Hepatocyte (in vitro differentiated cells): Measurements from ENCODE around the gene WDR35. TPM values are rescaled to one million over a fixed set of nuclear protein-coding genes. Genes with fewer than 3 reads are reported as not detected.

Source experiments
- DNase-seq: peaks from one replicate; pipeline ENCODE4 v3.0.0-alpha.2; 2016; ENCODE audit warnings: low spot score
- H2AFZ ChIP-seq: fragments of 200-600 bp; sonication (generic); 2 replicates; pipeline ENCODE4 v1.6.0; 2016; ENCODE audit warnings: antibody characterized with exemption, mild to moderate bottlenecking
- H3K27ac ChIP-seq: fragments of 200-600 bp; sonication (generic); 2 replicates; pipeline ENCODE4 v1.5.1; 2016; ENCODE audit warnings: mild to moderate bottlenecking
- H3K27me3 ChIP-seq: fragments of 200-600 bp; sonication (generic); 2 replicates; pipeline ENCODE4 v1.6.1; 2016
- H3K36me3 ChIP-seq: fragments of 200-600 bp; sonication (generic); replicated peaks from 2 replicates; pipeline ENCODE4 v1.5.1; 2016; ENCODE audit warnings: low read depth; ENCODE audit not compliant: insufficient read depth
- H3K4me1 ChIP-seq: fragments of 200-600 bp; sonication (generic); 2 replicates; pipeline ENCODE4 v1.5.1; 2016; ENCODE audit warnings: mild to moderate bottlenecking, moderate library complexity; ENCODE audit not compliant: insufficient read depth
- H3K4me2 ChIP-seq: fragments of 200-600 bp; sonication (generic); 2 replicates; pipeline ENCODE4 v1.6.0; 2016
- H3K4me3 ChIP-seq: fragments of 200-600 bp; sonication (generic); 2 replicates; pipeline ENCODE4 v1.5.1; 2016; ENCODE audit warnings: mild to moderate bottlenecking
- H3K79me2 ChIP-seq: fragments of 200-600 bp; sonication (generic); 2 replicates; pipeline ENCODE4 v1.6.0; 2017; ENCODE audit warnings: mild to moderate bottlenecking
- H3K9me2 ChIP-seq: fragments of 200-600 bp; sonication (generic); replicated peaks from 2 replicates; pipeline ENCODE4 v1.6.0; 2017; ENCODE audit warnings: mild to moderate bottlenecking; ENCODE audit not compliant: insufficient read depth
- H3K9me3 ChIP-seq: fragments of 200-600 bp; sonication (generic); 2 replicates; pipeline ENCODE4 v1.5.1; 2016; ENCODE audit warnings: low read depth, mild to moderate bottlenecking
- H4K20me1 ChIP-seq: fragments of 200-600 bp; sonication (generic); 2 replicates; pipeline ENCODE4 v1.6.0; 2016; ENCODE audit warnings: mild to moderate bottlenecking; ENCODE audit not compliant: insufficient read depth, poor library complexity, severe bottlenecking
- CTCF ChIP-seq: fragments of 200-600 bp; sonication (generic); IDR thresholded peaks from 2 replicates; pipeline ENCODE4 v1.5.1; 2016; ENCODE audit warnings: antibody characterized with exemption, mild to moderate bottlenecking; ENCODE audit not compliant: poor library complexity
- EZH2 ChIP-seq: fragments of 200-600 bp; sonication (generic); IDR thresholded peaks from 2 replicates; pipeline ENCODE4 v1.6.1; 2016; ENCODE audit warnings: antibody characterized with exemption, mild to moderate bottlenecking, borderline replicate concordance
- EZH2phosphoT487 ChIP-seq: fragments of 200-600 bp; sonication (generic); IDR thresholded peaks from one replicate; pipeline ENCODE4 v1.6.1; 2018; ENCODE audit warnings: antibody characterized with exemption, mild to moderate bottlenecking, low read depth, moderate library complexity; ENCODE audit not compliant: unreplicated experiment, severe bottlenecking
- WGBS: methylation state at CpG from one replicate; pipeline ENCODE4 v1.1.6; 2016; ENCODE audit warnings: low lambda C conversion rate; ENCODE audit errors: missing lambda C conversion rate; 5-methylcytosine and 5-hydroxymethylcytosine counted together
- polyA plus RNA-seq: library from polyadenylated mRNA; unstranded; fragments of >200 nt; fragmentation: Nextera tagmentation; extraction: Ambion mirVana; gene quantifications from 2 replicates; pipeline ENCODE4 v1.2.1, GENCODE V29; 2016
- total RNA-seq: library from RNA; depleted of rRNA; stranded (reverse); fragments of >200 nt; gene quantifications from 2 replicates; pipeline ENCODE4 v1.2.3, GENCODE V29; 2014

WDR35 gene
- total and polyA plus RNA-seq, 2 experiments from 2014 or later, result 2.0 to 4.6 TPM

DNA sequence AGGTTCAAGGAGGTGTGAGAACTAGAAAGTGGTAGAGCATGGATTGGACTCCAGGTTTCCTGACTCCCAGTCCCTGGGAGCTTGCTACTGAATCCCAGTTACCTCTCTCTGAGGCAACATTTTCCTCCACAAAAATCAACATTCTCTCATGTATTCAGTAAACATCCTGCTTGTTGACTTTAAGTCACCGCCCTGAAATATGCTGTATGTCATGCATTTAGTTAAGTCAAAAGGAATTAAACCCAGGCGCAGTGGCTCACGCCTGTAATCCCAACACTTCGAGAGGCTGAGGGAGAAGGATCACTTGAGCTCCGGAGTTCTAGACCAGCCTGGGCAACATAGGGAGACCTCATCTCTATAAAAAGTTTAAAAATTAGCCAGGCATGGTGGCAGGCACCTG is 18.8 kb upstream of the WDR35 start:
- DNase-seq, result peak; percentile 15
- no peaks in the 10 kb centered on the region for H3K9me3 ChIP-seq
- no peaks in the 10 kb centered on the region for H4K20me1 ChIP-seq
- peaks cover 17% of the 10 kb centered on the region for H3K27me3 ChIP-seq
- 67% methylated on average over 5 of the region's 5 CpGs for WGBS
- no peak overlapping the region for H2AFZ ChIP-seq
- H3K4me3 ChIP-seq, result no peak overlapping the region
- TF ChIP-seq EZH2phosphoT487 (no peak), EZH2 (no peak), CTCF (no peak)
- no peak overlapping the region for H3K27ac ChIP-seq
- H3K9me2 ChIP-seq, result no peaks in the 10 kb centered on the region
- no peaks in the 10 kb centered on the region for H3K79me2 ChIP-seq
- no peak overlapping the region for H3K4me2 ChIP-seq
- no peaks in the 10 kb centered on the region for H3K36me3 ChIP-seq
- peaks cover 7% of the 10 kb centered on the region for H3K4me1 ChIP-seq

- Histone ChIP-seq H3K36me3 (no peaks in the 10 kb centered on the region), H3K27ac (no peak overlapping the region), H3K9me3 (no peaks in the 10 kb centered on the region), H3K4me3 (no peak overlapping the region), H3K4me2 (no peak overlapping the region), H3K4me1 (no peaks in the 10 kb centered on the region), H3K79me2 (no peaks in the 10 kb centered on the region), H3K27me3 (peaks cover 8% of the 10 kb centered on the region), H2AFZ (no peak overlapping the region), H3K9me2 (no peaks in the 10 kb centered on the region), H4K20me1 (no peaks in the 10 kb centered on the region)
- WGBS, result 88% methylated on average over 17 of the region's 17 CpGs
- TF ChIP-seq CTCF, result no peak
- TF ChIP-seq EZH2, result no peak
- TF ChIP-seq EZH2phosphoT487, result no peak
- DNase-seq, result no peak
Observed at GRCh38 chr2:20005891-20006470, 16.1 kb upstream of the WDR35 start.

GRCh38 chr2:20005067-20005627 is 15.2 kb upstream of the WDR35 start:
- Histone ChIP-seq H3K27ac (no peak overlapping the region), H3K79me2 (no peaks in the 10 kb centered on the region), H3K4me3 (no peak overlapping the region), H3K27me3 (peaks cover under 1% of the 10 kb centered on the region), H2AFZ (no peak overlapping the region), H3K9me3 (no peaks in the 10 kb centered on the region), H3K9me2 (no peaks in the 10 kb centered on the region), H3K4me1 (no peaks in the 10 kb centered on the region), H4K20me1 (no peaks in the 10 kb centered on the region), H3K4me2 (no peak overlapping the region), H3K36me3 (no peaks in the 10 kb centered on the region)
- no peak for TF ChIP-seq EZH2phosphoT487
- WGBS, result 77% methylated on average over 10 of the region's 10 CpGs
- no peak for DNase-seq

- H3K4me1 ChIP-seq, result no peaks in the 10 kb centered on the region
- no peak overlapping the region for H3K27ac ChIP-seq
- H3K36me3 ChIP-seq, result no peaks in the 10 kb centered on the region
- no peak overlapping the region for H2AFZ ChIP-seq
- WGBS, result 86% methylated on average over 2 of the region's 2 CpGs
- H4K20me1 ChIP-seq, result no peaks in the 10 kb centered on the region
- no peak for DNase-seq
- no peak overlapping the region for H3K4me2 ChIP-seq
- no peaks in the 10 kb centered on the region for H3K9me2 ChIP-seq
- H3K27me3 ChIP-seq, result no peaks in the 10 kb centered on the region
- H3K9me3 ChIP-seq, result no peaks in the 10 kb centered on the region
- TF ChIP-seq EZH2phosphoT487 (no peak), EZH2 (no peak), CTCF (no peak)
- H3K4me3 ChIP-seq, result no peak overlapping the region
- no peaks in the 10 kb centered on the region for H3K79me2 ChIP-seq
Observed at GRCh38 chr2:20001361-20001863, 11.5 kb upstream of the WDR35 start.
